M059J (cell line): ENCODE results near the gene ITGB7. TPM values are rescaled to one million over a fixed set of nuclear protein-coding genes. Genes with fewer than 3 reads are reported as not detected.

Source experiments
- DNase-seq: peaks from one replicate; pipeline ENCODE4 v3.0.0-alpha.2; 2012; ENCODE audit warnings: low read depth
- total RNA-seq: library from RNA; depleted of rRNA; stranded (reverse); fragments of >200 nt; shearing (Covaris generic); gene quantifications from 2 replicates; pipeline ENCODE4 v1.2.3, GENCODE V29; 2014; rRNA removed

The ITGB7 gene
- total RNA-seq: not detected in 2 replicates

GRCh38 chr12:53207042-53207441, at the start of gene ITGB7:
TSS of gene ITGB7 (minus strand) at chr12:53207251. CDS start at chr12:53200443, 6,808 bp downstream.
- DNase-seq: no peak

- DNase-seq: no peak
These were observed 48.9 kb upstream of the ITGB7 start for GRCh38 chr12:53255996-53256395.

- no peak for DNase-seq
These were observed 47.9 kb upstream of the ITGB7 start for GRCh38 chr12:53254816-53255545.

- DNase-seq: no peak
These were observed 46.2 kb upstream of the ITGB7 start for GRCh38 chr12:53253298-53253697.

- DNase-seq: no peak
These were observed 45.4 kb upstream of the ITGB7 start for GRCh38 chr12:53252349-53252916.

- peak; percentile 81 for DNase-seq
These were observed 44.7 kb upstream of the ITGB7 start for GRCh38 chr12:53251477-53252348.

- no peak for DNase-seq
These were observed 38.2 kb upstream of the ITGB7 start for GRCh38 chr12:53245286-53245685.

GRCh38 chr12:53244337-53244736, 37.3 kb upstream of the ITGB7 start:
- no peak for DNase-seq

- no peak for DNase-seq
These were observed 34.8 kb upstream of the ITGB7 start for GRCh38 chr12:53241623-53242412.

GRCh38 chr12:53239643-53240258, 32.7 kb upstream of the ITGB7 start:
- no peak for DNase-seq

- no peak for DNase-seq
These were observed 29.5 kb upstream of the ITGB7 start for GRCh38 chr12:53236443-53237111.

- no peak for DNase-seq
These were observed 28.8 kb upstream of the ITGB7 start for GRCh38 chr12:53235742-53236442.

GRCh38 chr12:53235164-53235563, 28.1 kb upstream of the ITGB7 start:
- DNase-seq: no peak

GRCh38 chr12:53234271-53234914, 27.3 kb upstream of the ITGB7 start:
- no peak for DNase-seq

- DNase-seq: no peak
These were observed 26.6 kb upstream of the ITGB7 start for GRCh38 chr12:53233671-53234121.

- peak; percentile 63 for DNase-seq
These were observed 25.8 kb upstream of the ITGB7 start for GRCh38 chr12:53232646-53233461.

- peak; percentile 82 for DNase-seq
These were observed 25.0 kb upstream of the ITGB7 start, which contains the start of gene RARG for GRCh38 chr12:53231921-53232645. TSS of gene RARG (minus strand) at chr12:53232209. CDS start at chr12:53227545, 4,664 bp downstream.

GRCh38 chr12:53231671-53231920, 24.5 kb upstream of the ITGB7 start:
- DNase-seq: no peak
